ENCODE measurements around the gene TREM2.

The TREM2 gene

GRCh38 chr6:41162687-41163418 lies at the start of gene TREM2:
TREM2 (minus strand) TSS chr6:41163116; CDS start chr6:41163082, 34 bp downstream.
- H3K27ac Mint-ChIP-seq, result peak within 1 kb of the TSS; percentile 71 to 72
- H3K27me3 Mint-ChIP-seq, result peaks cover 8% of the 10 kb centered on the region
- ATAC-seq (no peak), DNase-seq (no peak)
- H3K4me3 Mint-ChIP-seq, result no peak within 1 kb of the TSS
- H3K4me1 Mint-ChIP-seq, result peaks cover 5% of the 10 kb centered on the region
- H3K9me3 Mint-ChIP-seq, result no peaks in the 10 kb centered on the region

DNA sequence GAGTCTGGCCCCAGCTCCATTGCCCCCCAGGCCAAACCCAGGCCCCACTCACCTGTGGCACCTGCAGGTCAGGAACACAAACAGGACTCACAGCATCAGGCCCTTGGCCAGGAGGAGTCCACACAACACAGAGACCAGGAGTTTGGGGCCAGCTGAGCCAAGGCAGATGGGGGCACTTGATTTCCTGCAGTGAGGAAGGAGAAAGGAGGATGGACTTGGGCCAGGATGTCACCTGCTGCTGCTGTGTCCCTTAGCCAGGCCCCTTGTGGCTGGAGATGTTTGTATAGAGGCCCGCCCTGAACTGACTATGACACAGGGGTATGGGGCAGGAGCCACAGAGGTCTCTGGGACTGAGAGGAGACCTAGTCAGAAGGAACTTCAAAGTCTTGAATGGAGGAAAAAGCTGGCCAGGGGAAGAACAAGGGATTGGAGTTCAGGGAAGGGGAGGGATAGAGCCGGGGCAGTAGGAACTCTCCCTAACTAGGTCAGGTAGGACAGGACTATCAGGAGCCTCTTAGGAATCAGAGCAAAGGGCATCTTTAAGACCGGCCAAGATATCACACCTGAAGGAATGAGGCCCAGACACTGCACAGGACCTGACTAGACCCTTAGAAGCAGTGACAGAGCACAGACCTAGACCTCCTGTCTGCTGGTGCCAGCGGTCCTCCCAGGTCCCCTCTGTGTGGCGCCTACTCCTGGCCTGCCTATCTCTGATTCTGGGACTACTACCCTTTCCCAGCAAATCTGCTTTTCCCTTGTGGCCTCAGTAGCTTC lies 46.8 kb upstream of the TREM2 start:
- H3K4me3 Mint-ChIP-seq, result no peak overlapping the region
- H3K27ac Mint-ChIP-seq, result peak overlapping the region in 1 of 2 donors; percentile 42
- ATAC-seq, result no peak
- H3K4me1 Mint-ChIP-seq, result peaks cover 19% of the 10 kb centered on the region
- H3K9me3 Mint-ChIP-seq, result peaks cover 8 to 10% of the 10 kb centered on the region in 2 donors
- H3K27me3 Mint-ChIP-seq, result no peaks in the 10 kb centered on the region
- no peak for DNase-seq

- no peak for DNase-seq
- Mint-ChIP-seq H3K4me3 (no peak overlapping the region), H3K9me3 (no peaks in the 10 kb centered on the region), H3K27ac (no peak overlapping the region), H3K4me1 (peaks cover 19% of the 10 kb centered on the region), H3K27me3 (no peaks in the 10 kb centered on the region)
- no peak for ATAC-seq
Observed at GRCh38 chr6:41208439-41209106, 45.7 kb upstream of the TREM2 start.

- Mint-ChIP-seq H3K9me3 (no peaks in the 10 kb centered on the region), H3K4me3 (no peak overlapping the region), H3K4me1 (peaks cover 50% of the 10 kb centered on the region), H3K27ac (no peak overlapping the region), H3K27me3 (no peaks in the 10 kb centered on the region)
- no peak for ATAC-seq
- no peak for DNase-seq
Observed at GRCh38 chr6:41204156-41204555, 41.2 kb upstream of the TREM2 start.

DNA sequence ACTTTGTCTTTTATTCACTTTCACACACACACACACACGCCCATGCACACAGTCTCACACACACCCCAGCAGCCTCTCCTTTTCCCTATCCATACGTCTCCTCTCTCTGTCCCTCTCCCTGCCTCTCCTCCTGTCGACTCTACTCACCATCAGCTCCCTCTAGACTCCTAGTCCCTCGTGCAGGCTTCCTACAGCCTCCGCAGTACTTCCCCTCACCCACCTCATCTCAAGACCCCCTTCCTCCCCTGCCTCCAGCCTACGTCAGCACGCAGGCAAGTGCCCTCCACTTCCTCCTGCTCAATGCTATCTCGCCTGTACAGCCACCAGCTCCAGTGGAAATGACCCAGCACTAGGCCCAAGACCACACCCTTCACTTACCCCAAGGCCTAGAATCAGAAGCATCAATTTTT lies 38.9 kb upstream of the TREM2 start:
- no peaks in the 10 kb centered on the region for H3K9me3 Mint-ChIP-seq
- no peak for ATAC-seq
- peaks cover 55% of the 10 kb centered on the region for H3K4me1 Mint-ChIP-seq
- peak overlapping the region; percentile 74 to 86 for H3K4me3 Mint-ChIP-seq
- no peak for DNase-seq
- peak overlapping the region; percentile 97 to 99 for H3K27ac Mint-ChIP-seq
- no peaks in the 10 kb centered on the region for H3K27me3 Mint-ChIP-seq

GRCh38 chr6:41200901-41201763 lies 38.2 kb upstream of the TREM2 start, which contains the start of gene TREML2:
TREML2 (minus strand) TSS chr6:41201149; CDS start chr6:41201008, 141 bp downstream.
- DNase-seq (peak; percentile 50 to 66), ATAC-seq (peak; percentile 48)
- Mint-ChIP-seq H3K4me3 (peak within 1 kb of the TSS; percentile 74 to 86), H3K9me3 (no peaks in the 10 kb centered on the region), H3K27ac (peak within 1 kb of the TSS; percentile 97 to 99), H3K4me1 (peaks cover 58% of the 10 kb centered on the region), H3K27me3 (no peaks in the 10 kb centered on the region)

GRCh38 chr6:41200296-41200900 lies 37.5 kb upstream of the TREM2 start:
- Mint-ChIP-seq H3K27me3 (no peaks in the 10 kb centered on the region), H3K4me1 (peaks cover 65% of the 10 kb centered on the region), H3K9me3 (no peaks in the 10 kb centered on the region), H3K27ac (peak overlapping the region; percentile 97 to 99), H3K4me3 (peak overlapping the region; percentile 74 to 86)
- DNase-seq (peak; percentile 51 to 80), ATAC-seq (peak; percentile 72)

DNA sequence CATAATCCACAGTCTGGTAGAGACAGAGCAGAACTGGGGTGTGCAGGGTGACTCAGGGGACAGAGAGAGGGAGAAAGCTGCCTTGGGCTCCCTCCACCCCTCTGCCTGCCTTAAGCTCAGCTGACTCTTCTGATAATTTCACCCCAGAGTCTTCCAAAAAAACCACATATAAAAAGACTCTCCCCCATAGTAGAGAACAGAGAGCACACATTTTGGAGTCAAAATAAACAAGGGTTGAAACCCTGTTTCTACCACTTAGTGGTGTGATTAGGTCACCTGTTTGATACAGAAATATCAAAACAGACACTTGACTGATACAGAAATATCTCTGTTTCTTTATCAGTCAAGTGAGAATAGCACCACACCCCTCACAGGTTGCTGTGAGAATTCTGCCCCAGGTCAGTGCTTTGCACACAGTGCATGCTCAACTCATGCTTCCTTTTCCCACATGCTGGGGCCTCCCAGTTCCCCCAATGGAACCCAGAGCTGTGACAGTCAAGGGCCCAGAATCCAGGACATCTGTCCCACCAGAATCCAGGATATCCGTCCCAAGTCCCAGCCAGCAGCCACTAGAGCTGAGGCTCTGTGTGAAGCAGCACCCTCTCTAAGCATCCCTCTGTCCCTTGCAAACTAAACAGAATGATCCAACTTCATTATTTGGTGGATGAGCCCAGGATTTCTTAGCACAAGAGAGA lies 36.8 kb upstream of the TREM2 start:
- DNase-seq (peak; percentile 26 to 58), ATAC-seq (peak; percentile 82)
- Mint-ChIP-seq H3K4me3 (peak overlapping the region; percentile 74 to 86), H3K27ac (peak overlapping the region; percentile 97 to 99), H3K4me1 (peaks cover 72% of the 10 kb centered on the region), H3K27me3 (no peaks in the 10 kb centered on the region), H3K9me3 (no peaks in the 10 kb centered on the region)

DNA sequence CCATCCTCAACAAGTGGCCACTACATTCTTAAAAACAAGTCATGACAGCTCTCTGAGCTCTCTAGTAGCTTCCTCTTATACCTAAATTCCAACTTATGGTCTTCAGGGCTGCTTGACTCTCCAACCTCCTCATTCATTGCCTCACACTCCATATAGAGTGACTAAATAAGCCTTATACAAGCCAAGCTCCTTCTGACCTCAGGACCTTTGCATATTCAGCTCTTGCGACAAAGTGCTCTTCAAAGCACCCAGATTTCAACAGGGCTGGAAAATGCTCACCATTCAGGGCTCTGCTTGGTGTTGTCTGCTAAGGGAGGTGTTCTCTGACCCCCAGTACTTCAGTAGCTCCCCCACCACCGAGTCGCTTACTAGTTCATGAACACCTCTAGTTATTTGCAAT lies 34.3 kb upstream of the TREM2 start:
- no peak for DNase-seq
- no peaks in the 10 kb centered on the region for H3K27me3 Mint-ChIP-seq
- peaks cover 85% of the 10 kb centered on the region for H3K4me1 Mint-ChIP-seq
- no peak for ATAC-seq
- H3K9me3 Mint-ChIP-seq, result no peaks in the 10 kb centered on the region
- H3K4me3 Mint-ChIP-seq, result no peak overlapping the region
- H3K27ac Mint-ChIP-seq, result no peak overlapping the region

- Mint-ChIP-seq H3K27ac (peak overlapping the region in 1 of 2 donors; percentile 88), H3K9me3 (peaks cover 3 to 10% of the 10 kb centered on the region in 2 donors), H3K4me1 (peaks cover 61% of the 10 kb centered on the region), H3K27me3 (no peaks in the 10 kb centered on the region), H3K4me3 (no peak overlapping the region)
- DNase-seq, result no peak
- no peak for ATAC-seq
Observed at GRCh38 chr6:41194386-41194785, 31.5 kb upstream of the TREM2 start.

GRCh38 chr6:41193884-41194283 lies 31.0 kb upstream of the TREM2 start:
- Mint-ChIP-seq H3K27me3 (no peaks in the 10 kb centered on the region), H3K4me3 (no peak overlapping the region), H3K9me3 (peaks cover 5 to 12% of the 10 kb centered on the region in 2 donors), H3K27ac (peak overlapping the region in 1 of 2 donors; percentile 88), H3K4me1 (peaks cover 57% of the 10 kb centered on the region)
- ATAC-seq (no peak), DNase-seq (no peak)

- ATAC-seq (peak; percentile 52), DNase-seq (no peak)
- Mint-ChIP-seq H3K9me3 (peaks cover 5 to 12% of the 10 kb centered on the region in 2 donors), H3K27me3 (no peaks in the 10 kb centered on the region), H3K27ac (peak overlapping the region; percentile 4 to 34), H3K4me3 (no peak overlapping the region), H3K4me1 (peaks cover 57% of the 10 kb centered on the region)
Observed at GRCh38 chr6:41193171-41193734, 30.3 kb upstream of the TREM2 start.

- Mint-ChIP-seq H3K9me3 (peaks cover 5 to 12% of the 10 kb centered on the region in 2 donors), H3K27ac (no peak overlapping the region), H3K4me1 (peaks cover 52% of the 10 kb centered on the region), H3K4me3 (no peak overlapping the region), H3K27me3 (no peaks in the 10 kb centered on the region)
- peak; percentile 52 for ATAC-seq
- peak in 1 of 2 donors; percentile 35 for DNase-seq
Observed at GRCh38 chr6:41191569-41191968, 28.7 kb upstream of the TREM2 start.

DNA sequence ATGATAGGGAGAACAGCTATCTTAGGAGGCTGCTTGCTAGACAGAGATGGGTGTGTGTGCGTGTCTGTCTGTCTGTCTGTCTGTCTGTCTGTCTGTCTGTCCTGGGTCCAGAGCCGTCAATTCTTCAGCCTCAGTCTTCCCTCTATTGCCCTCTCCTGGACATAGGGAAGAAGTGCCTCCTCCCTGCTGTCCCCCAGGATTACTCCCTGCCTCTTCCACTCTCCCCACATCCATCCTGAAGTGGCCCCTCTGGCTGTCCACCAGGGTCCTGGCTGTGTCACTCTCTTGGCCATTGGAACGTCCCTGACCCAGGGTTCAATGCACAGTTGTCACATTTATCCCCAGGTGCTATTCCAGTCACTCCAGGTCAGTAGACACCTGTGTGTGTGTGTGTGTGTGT lies 27.9 kb upstream of the TREM2 start:
- peaks cover 5 to 12% of the 10 kb centered on the region in 2 donors for H3K9me3 Mint-ChIP-seq
- no peak overlapping the region for H3K4me3 Mint-ChIP-seq
- H3K27me3 Mint-ChIP-seq, result no peaks in the 10 kb centered on the region
- DNase-seq, result no peak
- ATAC-seq, result no peak
- no peak overlapping the region for H3K27ac Mint-ChIP-seq
- H3K4me1 Mint-ChIP-seq, result peaks cover 54% of the 10 kb centered on the region

All from stimulated activated naive CD8-positive, alpha-beta T cell treated with anti-CD3 and anti-CD28 coated beads, Interleukin-15, amount 100 ng/mL, for 72 hours (primary cell).